Airway epithelial cell (primary cell): ENCODE results near the gene CNIH1. TPM values are rescaled to one million over a fixed set of nuclear protein-coding genes. Genes with fewer than 3 reads are reported as not detected.

ENCODE experiments used
- total RNA-seq: library from RNA; depleted of rRNA; stranded (reverse); fragments of >200 nt; gene quantifications from 2 replicates; pipeline ENCODE4 v1.2.3, GENCODE V29; 2015

CNIH1 gene
- total RNA-seq, result 133 and 174 TPM in 2 replicates

DNA sequence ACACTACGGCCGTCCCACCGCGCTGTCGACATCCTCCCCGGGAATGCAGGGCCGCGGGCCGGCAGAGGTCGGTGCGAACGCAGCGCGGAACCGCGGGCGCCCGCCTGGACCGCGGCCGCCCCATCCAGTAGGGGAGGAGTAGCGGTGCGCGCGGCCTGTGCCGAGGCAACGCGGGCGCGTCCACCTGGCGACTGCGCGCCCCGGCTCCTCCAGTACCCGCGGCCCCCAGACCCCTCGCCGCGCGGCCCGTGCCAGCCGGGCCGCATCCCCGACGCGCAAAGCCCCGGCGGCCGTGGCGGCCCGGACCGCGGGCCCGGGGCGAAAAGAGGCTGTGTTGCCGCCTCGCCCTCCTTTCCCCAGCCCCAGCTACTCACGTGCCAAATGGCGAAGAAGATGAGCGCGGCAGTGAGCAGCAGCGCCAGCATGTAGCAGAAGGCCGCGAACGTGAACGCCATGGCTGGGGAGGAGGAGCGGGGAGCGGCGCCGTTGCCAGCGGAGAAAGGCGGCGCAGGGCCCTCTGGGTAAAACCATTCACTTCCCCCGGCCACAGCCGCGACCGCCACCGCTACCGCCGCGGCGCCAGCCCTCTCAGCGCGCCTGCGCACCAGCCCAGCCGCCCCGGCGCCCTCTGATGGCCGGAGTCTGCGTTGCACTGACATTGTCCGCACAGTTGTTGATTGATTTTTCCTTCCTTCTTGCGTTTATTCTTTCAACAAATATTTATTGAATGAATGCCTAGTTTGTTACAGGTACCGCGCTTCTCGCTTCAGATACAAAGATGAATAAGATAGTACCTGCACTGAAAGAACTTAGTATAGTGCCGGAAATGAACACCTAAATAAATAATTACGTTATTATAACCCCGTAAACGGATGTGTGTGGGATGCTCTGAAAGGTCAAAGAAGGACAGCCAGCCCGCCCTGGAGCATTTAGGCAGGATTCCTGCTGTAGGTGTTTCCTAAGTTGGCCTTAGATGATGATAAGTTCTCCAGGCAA is at the start of gene CNIH1:
Gene CNIH1, minus strand, starts transcription at position 502 of the 996 bp plus-strand sequence. Its CDS starts 47 bp downstream, at position 455.

DNA sequence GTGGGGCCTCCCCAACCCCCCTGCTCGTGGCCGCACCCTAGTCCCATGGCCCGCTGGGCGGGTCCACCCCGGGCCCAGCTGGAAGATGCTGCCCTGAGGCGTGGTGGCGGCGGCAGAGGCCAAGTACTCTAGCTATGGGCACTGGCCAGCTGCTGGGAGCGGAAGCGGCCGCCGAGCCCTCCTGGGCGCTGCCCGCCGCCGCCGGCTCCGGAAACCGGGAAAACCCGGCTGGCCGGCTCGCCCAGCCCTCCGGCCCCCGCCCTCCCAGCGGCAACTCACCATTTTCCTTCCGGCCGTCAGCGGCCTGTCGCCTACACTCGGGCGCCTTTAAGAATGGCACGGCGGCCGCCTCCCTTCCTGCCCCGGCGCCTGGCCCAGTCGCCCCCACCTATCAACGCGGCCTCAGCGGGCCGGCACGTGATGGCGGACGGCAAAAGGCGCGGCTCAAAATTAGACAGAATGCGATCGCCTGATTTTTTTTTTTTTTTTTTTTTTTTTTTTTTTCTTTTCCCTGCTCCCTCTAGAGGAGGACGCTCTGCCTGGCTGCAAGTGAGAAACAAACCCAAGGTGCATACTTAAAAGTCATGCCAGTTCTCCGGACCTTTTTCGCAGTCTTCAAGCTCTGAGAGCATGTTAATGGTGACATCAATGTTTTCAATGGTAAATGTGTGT is 47.6 kb upstream of the CNIH1 start, which contains the start of gene GMFB:
Gene GMFB, minus strand, starts transcription at position 335 of the 672 bp plus-strand sequence. Its CDS starts 53 bp downstream, at position 282.

DNA sequence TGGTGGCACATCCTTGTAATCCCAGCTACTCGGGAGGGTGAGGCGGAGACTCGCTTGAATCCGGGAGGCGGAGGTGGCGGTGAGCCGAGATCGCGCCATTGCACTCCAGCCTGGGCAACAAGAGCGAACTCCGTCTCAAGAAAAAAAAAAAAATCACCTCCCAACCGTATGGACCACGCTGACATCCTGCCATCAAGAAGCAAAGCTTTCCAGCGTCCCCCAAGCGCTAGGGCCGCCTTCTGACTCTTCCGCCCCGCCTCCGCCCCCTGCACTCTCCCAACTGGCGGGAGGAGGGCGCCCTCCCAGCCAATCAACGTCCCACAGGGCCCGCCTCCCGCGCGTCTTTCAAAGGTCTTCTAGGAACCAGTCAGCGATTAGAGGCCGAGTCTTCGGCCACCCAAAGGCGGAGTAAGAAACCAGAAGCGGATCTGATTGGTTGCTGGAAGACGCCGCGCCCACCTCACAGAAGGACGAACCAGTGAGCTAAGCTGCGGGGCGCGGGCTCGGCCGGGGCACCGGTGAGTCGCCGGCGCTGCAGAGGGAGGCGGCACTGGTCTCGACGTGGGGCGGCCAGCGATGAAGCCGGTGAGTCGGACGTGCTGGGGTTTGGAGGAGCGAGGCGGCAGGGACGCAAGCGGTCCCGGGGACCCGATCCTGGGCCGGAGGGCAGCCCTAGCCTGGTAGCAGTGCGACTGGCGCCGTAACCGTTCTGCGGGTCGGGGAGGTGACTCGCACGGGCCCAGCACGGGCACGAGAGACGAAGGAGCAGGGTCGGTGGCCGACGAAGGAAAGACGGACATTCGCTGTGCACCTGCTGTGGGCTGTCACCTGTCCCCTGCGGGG is 44.5 kb downstream of the CNIH1 start, which contains the start of gene CDKN3:
Gene CDKN3, plus strand, starts transcription at position 515 of the 843 bp plus-strand sequence. Its CDS starts 62 bp downstream, at position 577.

Other genes starting within 250 kb of the CNIH1 start
- 45.7 and 48.0 TPM in 2 replicates for gene CDKN3, start 44.4 kb downstream of the CNIH1 start, total RNA-seq
- gene GMFB, start 47.6 kb upstream of the CNIH1 start, total RNA-seq, result 39.6 and 59.9 TPM in 2 replicates
- gene CGRRF1, start 68.5 kb upstream of the CNIH1 start, total RNA-seq, result 4.9 and 8.2 TPM in 2 replicates
- 5.0 and 7.3 TPM in 2 replicates for gene SAMD4A, start 125.8 kb upstream of the CNIH1 start, total RNA-seq